A549 treated with Mapracorat at 1 μM for 4 hours (cell line): ENCODE results near the gene SLC5A9. TPM values are rescaled to one million over a fixed set of nuclear protein-coding genes. Genes with fewer than 3 reads are reported as not detected.

ENCODE experiments used
- total RNA-seq: library from RNA; stranded (reverse); fragments of 200-300 nt; extraction: Qiagen RNA extraction; gene quantifications from 5 replicates; pipeline ENCODE4 v1.2.3, GENCODE V29; 2022

The SLC5A9 gene
- 0.10 TPM in 1 of 5 replicates, not detected in the others for total RNA-seq

GRCh38 chr1:48222501-48223242, at the start of gene SLC5A9:
Gene SLC5A9, plus strand, starts transcription at chr1:48222716. Its CDS starts 21 bp downstream, at chr1:48222737.

Other genes with a start within 250 kb of the SLC5A9 start
- gene TRABD2B, start 225.3 kb upstream of the SLC5A9 start, total RNA-seq, result 2.4 to 3.5 TPM (median 2.8 TPM) in 5 replicates
- gene SPATA6, start 249.5 kb downstream of the SLC5A9 start, total RNA-seq, result 1.3 to 1.9 TPM (median 1.7 TPM) in 5 replicates